IPS-NIHi7 (cell line): ENCODE data around the gene DCANP1.
A peak's percentile ranks its signal among the peaks of the same experiment; 100 is the strongest.

Source experiments
- DNase-seq: peaks from one replicate; pipeline ENCODE4 v3.0.0; 2012; ENCODE audit warnings: mixed read lengths; ENCODE audit errors: extremely low spot score

The DCANP1 gene

DNA sequence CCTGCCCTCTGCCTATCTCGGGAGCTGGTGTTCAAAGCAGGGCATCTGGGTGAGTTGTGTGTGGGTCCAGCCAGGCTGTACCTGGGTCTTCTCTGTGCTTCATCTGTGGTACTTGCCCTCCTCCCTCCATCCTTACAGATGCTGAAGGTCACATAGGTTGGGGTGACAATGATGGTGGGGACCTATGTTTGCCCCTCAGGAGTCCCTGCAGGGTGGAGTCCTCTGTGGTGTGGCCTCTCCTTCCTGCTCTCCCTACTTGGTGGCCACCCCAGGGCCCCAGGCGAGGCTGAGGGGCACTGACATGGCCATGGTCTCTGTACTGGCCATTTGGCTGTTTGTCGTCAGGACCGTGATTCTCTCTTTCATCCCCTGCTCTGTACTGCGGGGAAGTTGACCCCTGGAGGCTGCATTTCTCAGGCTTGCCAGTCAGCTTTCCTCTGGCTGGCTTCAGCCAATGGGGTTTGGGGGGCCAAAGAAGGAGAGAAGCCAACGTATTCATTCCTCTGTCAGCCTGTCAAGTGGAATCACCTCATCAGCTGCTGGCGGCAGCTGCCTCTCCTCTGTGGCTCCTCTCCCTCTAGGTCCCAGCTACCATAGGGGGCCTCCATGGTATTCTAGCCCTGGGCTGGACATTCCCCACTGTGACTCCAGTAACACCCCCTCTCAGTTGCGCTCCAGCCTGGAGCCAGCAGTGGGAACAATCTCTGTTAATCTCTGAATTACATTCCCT lies 4.6 kb downstream of the DCANP1 start:
- DNase-seq: no peak

DNA sequence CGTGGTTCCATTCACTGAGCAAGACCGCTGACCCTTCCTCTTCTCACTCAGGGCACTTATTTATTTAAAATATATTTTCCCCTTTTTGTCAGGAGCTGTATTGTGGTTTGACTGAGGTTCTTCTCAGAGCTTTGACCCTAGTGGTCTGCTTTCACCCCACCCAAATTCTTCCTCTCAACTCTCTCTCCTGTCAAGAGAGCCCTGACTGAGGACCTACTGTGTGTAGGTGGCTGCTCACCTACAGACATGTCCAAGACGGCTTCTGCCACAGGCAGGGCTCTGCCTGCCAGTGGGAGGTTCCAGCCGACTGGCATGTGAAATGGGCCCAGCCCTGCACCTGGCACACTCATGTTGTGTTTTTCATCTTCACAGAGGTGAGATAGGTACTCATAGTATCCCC lies 5.2 kb downstream of the DCANP1 start:
- DNase-seq: no peak

DNA sequence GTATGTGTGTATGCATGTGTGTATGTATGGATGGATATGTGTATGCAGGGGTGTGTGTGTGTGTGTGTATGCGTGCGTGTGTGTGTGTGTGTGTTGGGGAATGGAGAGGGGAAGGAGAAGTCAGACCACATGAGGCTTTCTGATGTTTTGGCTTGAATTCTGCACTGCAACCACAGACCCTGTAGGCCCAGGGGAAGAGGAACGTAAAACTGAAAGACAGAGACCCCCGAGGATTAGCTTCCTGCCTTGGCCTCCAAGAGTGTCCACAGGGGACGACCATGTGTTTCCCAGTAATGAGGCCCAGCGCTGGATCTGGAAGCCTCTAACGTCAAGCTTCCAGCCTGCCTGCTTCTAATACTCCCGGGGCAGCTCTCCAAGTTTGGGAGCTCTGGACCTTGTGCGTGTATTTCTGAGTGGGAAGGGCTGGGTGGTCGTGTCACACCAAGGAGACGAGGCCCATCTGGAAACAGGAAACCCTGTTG lies 5.8 kb downstream of the DCANP1 start:
- DNase-seq: no peak

DNA sequence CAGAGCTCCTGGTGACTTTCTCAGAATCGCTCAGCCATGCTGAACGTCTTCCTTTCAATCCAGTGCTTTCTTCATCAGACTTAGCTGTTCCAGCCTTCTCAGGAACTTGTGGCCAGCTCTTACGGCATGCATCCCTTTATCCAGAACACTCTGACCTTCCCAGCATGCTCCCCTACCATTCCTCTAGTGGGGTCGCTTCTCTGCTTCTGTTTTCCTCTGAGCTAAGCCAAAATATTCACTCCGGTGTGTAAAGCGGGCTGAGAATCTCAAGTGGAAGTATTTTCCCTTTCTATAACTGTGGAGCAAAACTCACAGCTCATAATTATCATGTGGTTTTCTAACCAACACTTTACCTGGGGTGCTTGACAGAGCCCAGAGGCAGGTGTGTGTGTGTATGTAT lies 6.2 kb downstream of the DCANP1 start:
- DNase-seq: no peak

DNA sequence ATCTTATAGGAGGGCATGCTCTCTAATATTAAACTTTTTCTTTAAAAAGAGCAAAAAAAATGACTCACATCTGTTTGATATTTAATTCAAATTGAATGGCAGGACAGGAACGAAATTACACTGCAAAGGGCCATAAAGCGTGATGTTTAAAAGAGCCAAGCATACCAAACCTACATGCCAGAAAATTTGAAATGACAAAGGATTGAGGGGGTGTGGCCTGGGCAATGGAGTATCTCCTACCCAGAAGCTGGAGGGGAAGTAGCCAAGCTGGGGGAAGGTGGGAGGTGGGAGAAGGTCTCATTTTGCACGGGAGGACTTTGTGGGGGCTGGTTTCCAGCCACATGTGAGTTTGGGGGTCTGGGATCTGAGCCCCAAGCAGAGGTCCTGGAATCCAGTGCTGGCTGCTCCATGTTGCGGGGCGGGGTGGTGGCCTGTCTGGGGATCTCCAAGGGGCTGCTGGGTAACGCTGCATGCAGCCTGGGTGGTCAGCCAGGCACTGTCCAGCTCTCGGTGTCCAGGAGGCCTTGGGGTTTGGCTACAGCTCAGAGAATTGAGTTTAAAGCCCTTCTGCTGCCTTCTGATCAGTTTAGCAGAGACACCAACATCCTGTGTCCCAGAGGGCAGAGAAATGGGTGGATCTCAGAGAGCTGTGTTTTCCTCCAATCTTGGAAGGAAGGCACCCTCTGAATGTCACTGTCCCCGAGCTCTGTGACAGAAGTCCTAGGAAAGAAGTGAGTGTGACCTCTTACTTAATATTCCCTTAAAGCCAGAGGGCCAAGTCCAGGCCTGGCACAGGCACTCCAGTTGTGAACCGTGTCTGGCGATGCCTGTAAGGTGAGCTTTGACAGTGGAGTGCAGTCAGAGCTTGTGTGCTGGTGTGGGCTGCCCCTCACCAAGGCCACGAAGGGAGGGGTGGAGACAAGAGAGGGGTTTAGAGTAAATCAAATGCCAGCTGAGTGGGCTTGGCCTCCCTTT lies 7.6 kb downstream of the DCANP1 start:
- DNase-seq: no peak

DNA sequence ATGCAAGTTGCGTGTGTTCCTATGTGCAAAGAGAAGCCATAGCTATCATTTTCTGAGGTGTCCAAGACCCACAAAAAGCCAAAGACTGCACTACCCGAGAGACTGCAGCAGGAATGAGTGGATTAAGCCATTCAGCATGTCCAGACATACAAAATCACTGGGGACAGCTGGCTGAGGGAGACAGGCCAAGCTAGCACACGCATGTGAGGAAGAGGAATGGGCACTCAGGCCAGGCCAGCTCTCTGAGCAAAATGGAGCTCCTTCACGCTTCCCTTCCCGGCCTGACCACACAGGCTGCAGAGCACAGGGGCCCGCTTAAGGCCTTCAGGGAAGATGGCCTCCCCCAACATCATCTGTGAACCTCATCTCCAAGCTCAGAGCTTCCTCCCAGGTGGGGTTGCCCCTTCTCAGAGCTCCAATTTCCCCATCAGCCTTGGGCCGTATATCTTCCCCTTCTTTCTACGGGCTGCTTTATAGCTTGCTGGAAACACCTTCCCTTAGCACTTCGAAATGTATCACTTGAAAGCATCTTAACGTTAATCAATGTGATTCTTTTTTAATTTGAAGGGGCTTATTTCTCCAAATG lies 8.4 kb downstream of the DCANP1 start:
- no peak for DNase-seq

DNA sequence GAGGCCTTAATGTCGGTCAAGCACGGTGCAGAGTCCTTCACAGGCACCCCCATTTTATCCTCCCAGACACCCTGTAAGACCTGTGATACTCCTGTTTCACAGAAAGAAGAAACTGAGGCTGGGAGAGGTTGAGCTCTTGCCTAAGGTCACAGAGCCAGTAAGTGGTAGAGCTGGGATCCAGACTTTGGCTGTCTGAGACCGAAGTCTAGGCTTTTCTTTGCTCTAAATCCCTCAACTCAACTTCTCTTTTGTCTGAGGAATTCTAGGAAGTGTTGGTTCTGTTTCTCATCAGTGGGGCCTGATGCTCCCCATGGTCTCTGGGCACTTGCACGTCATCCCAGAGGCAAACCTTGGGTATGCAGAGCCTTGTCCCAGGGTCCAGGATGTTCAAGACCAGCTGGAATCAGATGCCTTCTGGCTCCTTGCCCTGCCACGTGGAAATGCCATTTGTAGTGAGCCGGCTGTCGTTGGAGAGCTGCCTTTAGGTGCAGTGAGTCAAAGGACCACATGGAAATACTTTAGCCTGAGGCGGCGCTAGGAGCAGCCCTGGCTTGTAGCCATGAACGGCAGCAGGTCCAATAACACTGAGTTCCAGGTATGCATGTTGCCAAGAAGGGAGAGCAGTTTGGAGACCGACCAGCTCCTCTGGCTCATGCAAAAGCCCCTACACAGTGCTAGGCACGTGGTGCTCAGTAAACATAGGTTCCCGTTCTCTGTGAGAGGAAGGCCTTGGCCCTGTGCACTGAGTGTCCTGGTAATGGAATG lies 9.2 kb downstream of the DCANP1 start:
- no peak for DNase-seq

DNA sequence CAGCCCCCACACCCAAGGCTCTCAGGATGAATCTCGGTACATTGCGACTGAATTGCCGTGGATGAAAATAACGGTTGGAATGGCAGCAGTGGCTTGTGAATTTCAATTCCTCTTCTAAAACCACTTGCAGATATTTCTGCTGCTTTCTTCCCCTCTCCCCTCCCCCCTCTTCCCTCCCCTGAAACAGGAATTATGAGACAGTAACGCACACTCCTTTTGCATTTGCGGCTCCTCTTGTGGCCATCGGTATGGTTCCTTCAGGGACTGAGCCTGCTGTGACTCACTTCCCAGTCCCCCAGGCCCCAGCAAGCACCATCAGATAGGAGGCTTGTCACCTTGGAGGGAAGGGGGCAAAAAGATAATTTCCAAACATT lies 9.7 kb downstream of the DCANP1 start:
- peak; percentile 15 for DNase-seq

DNA sequence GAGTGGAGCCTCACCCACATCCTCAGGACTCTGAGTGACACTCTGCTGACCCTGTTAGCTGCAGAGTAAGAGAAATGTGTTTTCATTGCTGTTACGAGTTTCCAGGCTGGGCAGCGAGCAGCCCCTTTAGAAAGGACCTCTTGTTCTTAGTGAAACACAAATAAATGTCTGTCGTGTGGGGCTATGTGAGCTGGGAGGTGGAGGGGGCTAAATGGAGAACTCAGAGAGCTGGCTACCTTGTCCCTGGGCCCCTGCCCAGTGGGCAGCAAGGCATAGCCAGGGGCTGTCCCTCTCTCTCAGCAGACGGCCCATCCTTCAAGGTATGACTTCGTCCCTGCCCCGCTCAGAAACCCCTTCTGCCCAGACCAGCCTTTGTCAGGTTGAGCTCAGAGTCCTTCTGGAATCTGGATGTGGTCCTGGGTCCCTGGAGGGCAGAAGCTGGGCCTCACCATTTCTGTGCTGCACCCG lies 10.2 kb downstream of the DCANP1 start:
- DNase-seq: peak; percentile 5

DNA sequence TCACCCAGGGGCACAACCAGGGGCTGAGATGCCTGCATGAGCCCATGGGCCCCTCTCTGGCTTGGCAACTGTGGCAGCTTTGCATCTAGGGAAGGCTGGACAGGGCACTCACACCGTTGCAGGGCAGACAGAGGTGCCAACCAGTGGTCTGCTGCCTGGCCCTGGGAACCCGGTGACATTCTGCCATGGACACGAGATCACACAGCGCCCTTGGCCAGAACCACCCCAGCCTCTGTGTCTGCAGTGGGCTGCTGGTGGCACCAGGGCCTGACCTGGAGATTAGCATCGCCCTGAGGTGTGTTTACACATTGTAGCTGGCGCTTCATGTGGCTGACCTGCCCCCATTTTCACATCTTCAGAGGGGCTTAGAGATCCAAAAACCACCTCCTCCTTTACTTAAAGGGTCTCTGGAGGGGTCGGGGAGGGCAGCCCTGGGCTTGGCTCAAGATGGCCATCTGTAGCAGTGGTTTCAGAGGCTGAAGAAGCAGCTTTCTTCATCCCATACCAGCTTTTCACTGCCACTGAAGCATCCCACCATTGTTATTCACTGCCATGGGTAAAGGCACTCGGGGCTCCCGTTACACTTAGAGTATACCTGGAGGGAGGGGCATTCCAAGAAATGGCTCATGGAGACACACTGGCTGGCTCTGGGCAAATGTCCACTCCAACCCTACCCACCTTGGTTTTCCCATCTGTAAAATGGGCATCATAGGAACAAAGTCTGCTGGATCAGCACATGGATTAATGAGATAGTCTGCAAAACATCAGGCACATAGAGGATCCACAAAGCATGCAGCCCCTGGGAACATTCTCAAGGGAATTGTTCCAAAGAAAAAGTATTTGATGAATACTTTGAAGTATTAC lies 11.4 kb downstream of the DCANP1 start:
- DNase-seq: peak; percentile 4

DNA sequence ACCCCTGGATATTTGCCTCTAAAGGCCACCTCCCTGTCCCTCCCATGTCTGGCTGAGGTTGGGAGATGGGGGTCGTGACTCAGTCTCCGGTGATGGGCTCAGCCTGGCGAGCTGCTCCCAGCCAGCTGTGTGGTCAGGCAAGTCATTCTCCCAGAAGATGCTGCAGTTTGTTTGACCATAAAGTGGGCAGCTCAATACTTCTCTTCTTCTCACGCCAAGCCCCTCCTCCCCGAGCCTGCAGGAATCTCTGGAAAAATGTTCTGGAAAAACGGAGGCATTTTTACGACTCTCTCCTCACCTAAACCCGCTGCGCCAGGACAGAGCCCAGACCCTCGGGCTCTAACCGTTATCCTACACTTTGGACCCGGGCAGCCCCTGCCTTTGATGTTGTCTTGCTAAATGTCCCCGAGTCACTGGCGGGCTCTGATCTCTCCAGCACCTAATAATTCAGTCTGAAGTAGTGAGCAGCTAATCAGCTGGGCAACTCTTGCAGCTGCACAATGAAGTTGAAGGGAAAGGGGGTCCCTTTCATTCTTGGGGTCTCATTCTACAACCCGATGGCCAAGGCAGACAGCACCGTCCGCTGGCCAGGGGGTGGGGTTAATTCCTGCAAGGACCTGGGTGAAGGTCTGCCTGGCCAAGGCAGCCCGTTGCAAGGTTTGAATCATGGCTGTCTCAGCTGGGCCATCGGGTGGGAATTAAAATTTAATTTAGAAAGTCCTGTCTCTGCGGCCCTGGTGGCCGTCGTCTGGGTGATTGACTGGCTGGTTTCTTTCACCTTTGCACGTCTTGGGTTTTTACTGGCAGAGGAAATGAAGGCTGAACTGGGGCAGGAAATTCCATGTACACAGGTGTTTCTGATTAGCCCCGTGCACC lies 12.3 kb downstream of the DCANP1 start:
- peak; percentile 5 for DNase-seq

DNA sequence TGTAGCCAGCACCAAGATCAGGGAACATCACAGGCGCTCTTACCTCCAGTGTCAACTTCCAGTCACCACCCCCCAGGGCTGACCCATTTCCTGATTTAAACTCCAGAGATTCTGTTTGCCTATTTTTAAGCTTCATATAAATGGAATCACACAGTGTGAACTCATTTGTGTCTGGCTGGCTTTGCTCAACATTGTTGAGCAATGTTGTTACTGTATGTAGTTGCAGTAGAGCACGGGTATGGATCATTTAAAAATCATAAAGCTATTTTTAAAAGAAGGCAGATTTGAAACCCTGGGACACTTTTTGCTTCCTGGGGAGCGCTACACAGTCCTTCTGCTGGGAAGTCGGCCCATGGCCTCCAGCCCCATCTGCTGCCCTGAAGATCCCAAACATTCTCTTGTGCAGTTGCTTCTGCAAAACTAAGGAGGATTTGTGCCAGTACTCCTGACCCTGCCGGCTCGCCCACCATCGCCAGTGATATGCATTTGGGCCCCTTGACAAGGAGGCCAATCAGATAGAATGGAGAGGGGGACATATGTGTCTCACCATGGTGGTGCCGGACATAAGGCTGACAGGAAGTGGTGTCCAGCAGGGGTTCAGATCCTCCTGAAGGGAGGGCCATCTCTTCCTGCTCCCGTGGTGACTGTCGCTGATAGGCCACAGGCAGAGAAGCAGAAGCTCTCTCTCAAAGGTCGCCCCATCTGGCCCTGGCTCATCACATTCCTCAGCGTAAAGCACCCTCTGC lies 13.3 kb downstream of the DCANP1 start:
- DNase-seq: peak; percentile 22

DNA sequence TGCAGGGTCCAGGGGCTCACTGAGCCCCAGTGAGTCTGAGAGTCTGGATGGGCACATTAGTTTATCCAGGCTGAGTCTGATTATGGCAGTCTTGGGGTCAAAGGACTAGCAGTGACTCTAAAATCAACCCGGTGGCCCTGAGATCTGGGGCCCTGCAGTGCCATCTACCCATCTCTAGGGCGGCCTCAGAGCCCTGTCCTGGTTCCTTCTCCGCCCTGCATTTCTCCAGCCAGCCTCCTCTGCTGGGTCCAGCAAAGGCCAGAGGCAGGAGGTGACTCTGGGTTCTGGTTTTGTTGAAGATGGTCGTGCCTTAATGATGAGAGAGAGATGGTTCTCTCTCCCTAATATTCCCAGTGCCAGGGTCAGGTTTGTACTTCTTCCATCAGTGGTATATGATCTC lies 15.0 kb downstream of the DCANP1 start:
- DNase-seq: peak; percentile 31

DNA sequence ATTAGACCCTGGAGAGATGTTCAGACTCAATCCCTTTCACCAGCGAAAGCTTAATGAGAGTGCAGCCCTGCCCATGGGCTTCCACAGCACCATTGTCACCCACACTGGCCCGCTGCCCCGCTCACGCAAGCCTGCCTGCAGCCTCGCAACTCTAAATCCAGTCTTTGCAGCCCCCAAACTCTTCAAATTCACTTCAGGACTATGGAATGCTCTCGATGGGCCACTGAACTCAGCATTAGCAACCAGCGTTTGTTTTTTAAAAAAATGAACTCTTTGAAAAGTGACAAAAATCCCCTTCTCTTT lies 17.1 kb downstream of the DCANP1 start:
- DNase-seq: no peak

DNA sequence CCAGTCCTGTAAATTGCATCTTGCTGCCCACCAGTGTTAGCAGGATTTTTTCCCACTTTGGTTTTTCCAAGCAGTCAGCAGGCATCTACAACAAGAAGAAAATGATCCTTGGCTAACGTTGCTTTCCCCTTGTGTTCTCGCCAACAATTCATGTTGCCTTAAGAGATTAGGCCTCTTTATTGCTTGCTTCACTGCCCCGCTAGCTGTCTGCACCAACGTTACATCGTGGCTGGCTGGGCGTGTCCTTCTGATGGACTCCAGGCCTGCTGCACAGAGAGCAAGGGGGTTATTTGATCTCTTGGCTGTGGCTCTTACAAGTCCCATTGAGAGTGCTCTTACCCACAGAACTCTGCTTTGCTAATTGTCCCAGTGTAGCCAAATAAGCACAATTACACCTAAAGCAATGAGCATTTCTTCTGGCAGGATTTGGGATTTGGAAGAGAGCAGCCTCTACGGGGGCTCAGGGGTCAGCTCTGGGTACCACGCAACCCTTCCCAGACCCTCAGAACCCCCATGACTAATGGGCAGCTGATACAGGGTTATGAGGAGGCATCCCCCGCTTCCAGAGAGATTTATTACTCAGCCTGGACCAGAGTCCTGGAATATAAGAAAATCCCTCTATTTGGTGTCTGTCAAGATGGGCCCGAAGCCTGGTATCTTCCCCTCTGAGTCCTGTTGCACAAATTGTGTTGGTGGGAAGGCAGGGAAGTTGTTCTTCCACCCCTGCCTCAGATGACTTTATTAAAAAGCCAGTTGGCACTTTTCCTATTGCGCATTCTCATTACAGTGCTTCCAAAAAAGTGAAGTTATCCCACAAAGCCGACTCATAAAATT lies 17.6 kb downstream of the DCANP1 start:
- DNase-seq: peak; percentile 8

DNA sequence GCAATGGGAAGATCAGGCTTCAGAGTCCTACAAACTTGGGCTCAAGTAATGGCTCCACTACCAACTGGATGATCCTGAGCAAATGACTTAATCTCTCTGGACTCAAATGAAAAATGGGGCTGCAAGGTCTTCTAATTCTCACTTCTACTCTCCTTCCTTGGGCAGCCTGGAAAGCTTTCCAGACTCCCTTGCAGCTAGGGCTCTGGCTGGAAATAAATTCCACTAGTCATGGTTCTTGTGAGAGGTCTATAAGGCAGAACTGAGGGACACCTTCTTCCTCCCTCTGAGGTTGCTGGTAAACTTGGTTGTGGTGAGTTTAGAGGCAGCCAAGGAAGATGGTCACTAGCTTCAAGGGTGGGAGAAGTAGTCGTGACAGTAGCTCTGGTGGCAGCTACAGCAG lies 18.6 kb downstream of the DCANP1 start:
- DNase-seq: no peak

DNA sequence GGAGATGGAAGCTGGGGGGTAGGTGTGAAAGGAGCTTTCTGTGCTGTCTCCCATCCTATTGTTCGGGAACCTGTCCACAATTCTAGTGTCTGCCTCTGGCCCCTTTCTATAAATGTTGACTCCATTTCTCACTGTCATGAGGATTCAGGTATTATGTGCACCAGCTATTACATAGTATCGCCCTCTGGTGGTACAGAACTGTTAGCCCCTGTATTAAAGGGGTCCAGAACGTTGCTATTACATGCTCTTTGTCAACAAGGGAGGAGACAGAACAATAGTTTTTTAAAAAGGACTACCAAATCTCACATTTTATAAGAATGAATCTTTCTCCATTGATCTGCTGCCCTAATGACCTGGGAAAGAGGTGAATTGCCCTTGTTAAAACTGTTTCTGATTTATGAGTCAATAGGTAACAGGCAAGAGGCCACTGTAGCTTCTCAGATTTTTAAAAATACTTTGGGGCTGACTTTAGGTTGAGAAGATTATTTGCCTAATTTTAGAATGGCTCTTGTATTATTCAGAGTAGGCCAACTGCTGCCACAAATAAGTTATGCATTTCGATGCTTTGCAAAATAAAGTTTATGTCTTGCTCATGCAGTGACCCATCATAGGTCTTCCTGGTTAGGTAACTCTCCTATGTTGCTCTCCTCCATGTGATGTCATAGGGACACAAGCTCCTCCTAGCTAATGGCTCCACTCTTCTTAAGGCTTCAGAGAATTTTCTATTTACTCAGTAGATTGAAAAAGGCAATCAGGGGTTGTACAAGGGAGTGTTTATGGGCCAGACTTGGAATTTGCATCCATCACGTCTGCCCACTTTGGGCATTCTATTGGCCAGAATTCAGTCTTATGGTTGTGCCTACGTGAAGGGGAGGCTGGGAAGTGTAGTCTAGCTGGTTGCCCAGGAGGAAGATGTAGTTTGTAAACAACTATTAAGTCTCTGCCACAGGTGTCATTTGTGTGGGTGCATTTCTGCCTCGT lies 20.8 kb downstream of the DCANP1 start:
- peak; percentile 67 for DNase-seq
